ENCODE measurements around the gene INPP5A. TPM values are rescaled to one million over a fixed set of nuclear protein-coding genes. Genes with fewer than 3 reads are reported as not detected.

The INPP5A gene
- total RNA-seq, 1 experiment from 2014 or later, result 12.3 TPM

DNA sequence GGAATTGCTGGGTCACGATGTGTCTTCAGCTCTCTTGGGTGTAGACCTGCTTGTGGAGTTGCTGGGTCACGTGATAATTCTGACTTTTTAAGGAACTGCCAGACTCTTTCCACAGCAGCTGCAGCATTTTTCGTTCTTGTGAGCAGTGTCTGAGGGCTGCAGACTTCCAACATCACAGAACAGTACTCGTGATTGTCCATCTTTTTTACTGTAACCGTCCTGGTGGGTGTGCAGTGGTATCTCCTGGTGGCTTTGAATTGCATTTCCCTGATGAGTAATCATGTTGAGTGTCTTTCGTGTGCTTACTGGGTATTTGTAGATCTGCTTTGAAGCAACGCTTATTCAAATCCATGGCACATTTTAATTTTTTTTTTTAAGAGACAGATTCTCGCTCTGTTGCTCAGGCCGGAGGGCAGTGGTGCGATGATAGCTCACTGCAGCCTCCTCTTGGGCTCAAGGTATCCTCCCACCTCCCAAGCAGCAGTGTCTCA is 22.7 kb downstream of the INPP5A start:
- H3K9ac ChIP-seq (ENCODE audit: low read length), result no peak overlapping the region
- no peak overlapping the region for H3K4me3 ChIP-seq (replicated peaks in 1 of 2; ENCODE audit: low read depth in 1 of 2, low read length in 2 of 2)
- H3K36me3 ChIP-seq (ENCODE audit: control insufficient read depth in 1 of 2, insufficient read depth in 2 of 2, low read length in 2 of 2), result no peaks in the 10 kb centered on the region
- H3K27me3 ChIP-seq (ENCODE audit: insufficient read depth, low read length), result no peaks in the 10 kb centered on the region
- no peaks in the 10 kb centered on the region for H3K4me1 ChIP-seq (ENCODE audit: control insufficient read depth in 1 of 2, insufficient read depth in 2 of 2, low read length in 2 of 2)
- no peak overlapping the region for H2AFZ ChIP-seq (ENCODE audit: low read depth, low read length, poor library complexity, severe bottlenecking)
- no peak overlapping the region for H3K27ac ChIP-seq (ENCODE audit: low read depth, low read length)
- ChIA-PET CTCF (no interaction called here), RAD21 (ENCODE audit: low non-redundant PET in 1 of 2, low total read pairs in 2 of 2, uncharacterized antibody in 2 of 2, unreplicated experiment in 2 of 2) (no interaction called here), POLR2A (no interaction called here)
- no peaks in the 10 kb centered on the region for H3K9me3 ChIP-seq (ENCODE audit: control insufficient read depth in 1 of 2, insufficient read depth in 1 of 2, low read depth in 1 of 2, low read length in 2 of 2)
- ATAC-seq (no peak), DNase-seq (ENCODE audit: low read depth, low spot score) (no peak)
- intact Hi-C loops (cut with micrococcal nuclease), result no loop called here
- H3K79me2 ChIP-seq (ENCODE audit: insufficient read depth, low read length), result no peaks in the 10 kb centered on the region
- no peaks in the 10 kb centered on the region for H3K9me2 ChIP-seq (ENCODE audit: insufficient read depth)
- no peak overlapping the region for H3K4me2 ChIP-seq (ENCODE audit: low read length)
- H4K20me1 ChIP-seq (ENCODE audit: insufficient read depth), result no peaks in the 10 kb centered on the region
- BruUV-seq (replicated peaks), result no TSS peak
- TF ChIP-seq SRF (IDR thresholded peaks at IDR 0.05; ENCODE audit: low read depth), result no peak
- TF ChIP-seq SP1 (IDR thresholded peaks at IDR 0.05; ENCODE audit: low read depth), result no peak
- TF ChIP-seq SIN3A (IDR thresholded peaks at IDR 0.05; ENCODE audit: low read depth), result no peak
- no peak for TF ChIP-seq POLR2A (IDR thresholded peaks at IDR 0.05; ENCODE audit: borderline replicate concordance, extremely low read depth, insufficient read depth, insufficient read length)
- no peak for TF ChIP-seq EZH2phosphoT487 (IDR thresholded peaks at IDR 0.05; ENCODE audit: borderline replicate concordance)
- no peak for TF ChIP-seq POLR2AphosphoS5 (IDR thresholded peaks at IDR 0.05; ENCODE audit: low read depth, low read length)
- no peak for TF ChIP-seq CBX3 (IDR thresholded peaks at IDR 0.05; ENCODE audit: low read depth)
- TF ChIP-seq, protein P1, sequence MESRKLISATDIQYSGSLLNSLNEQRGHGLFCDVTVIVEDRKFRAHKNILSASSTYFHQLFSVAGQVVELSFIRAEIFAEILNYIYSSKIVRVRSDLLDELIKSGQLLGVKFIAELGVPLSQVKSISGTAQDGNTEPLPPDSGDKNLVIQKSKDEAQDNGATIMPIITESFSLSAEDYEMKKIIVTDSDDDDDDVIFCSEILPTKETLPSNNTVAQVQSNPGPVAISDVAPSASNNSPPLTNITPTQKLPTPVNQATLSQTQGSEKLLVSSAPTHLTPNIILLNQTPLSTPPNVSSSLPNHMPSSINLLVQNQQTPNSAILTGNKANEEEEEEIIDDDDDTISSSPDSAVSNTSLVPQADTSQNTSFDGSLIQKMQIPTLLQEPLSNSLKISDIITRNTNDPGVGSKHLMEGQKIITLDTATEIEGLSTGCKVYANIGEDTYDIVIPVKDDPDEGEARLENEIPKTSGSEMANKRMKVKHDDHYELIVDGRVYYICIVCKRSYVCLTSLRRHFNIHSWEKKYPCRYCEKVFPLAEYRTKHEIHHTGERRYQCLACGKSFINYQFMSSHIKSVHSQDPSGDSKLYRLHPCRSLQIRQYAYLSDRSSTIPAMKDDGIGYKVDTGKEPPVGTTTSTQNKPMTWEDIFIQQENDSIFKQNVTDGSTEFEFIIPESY (IDR thresholded peaks at IDR 0.05; ENCODE audit: extremely low read depth, insufficient replicate concordance, low read length), result no peak
- no peak for TF ChIP-seq ELF1 (IDR thresholded peaks at IDR 0.05; ENCODE audit: borderline replicate concordance, low read depth)
- no peak for TF ChIP-seq YY1 (IDR thresholded peaks at IDR 0.05; ENCODE audit: extremely low read depth, insufficient replicate concordance, low read depth, low read length)
- no peak for TF ChIP-seq CEBPB (IDR thresholded peaks at IDR 0.05; ENCODE audit: low read depth)
- no peak for TF ChIP-seq RAD21 (IDR thresholded peaks at IDR 0.05; ENCODE audit: low read depth)
- TF ChIP-seq EGR1 (IDR thresholded peaks at IDR 0.05; ENCODE audit: low read depth), result no peak
- no peak for TF ChIP-seq ZFX (IDR thresholded peaks at IDR 0.05)
